ENCODE data around the gene ZNF384.

ZNF384 gene

DNA sequence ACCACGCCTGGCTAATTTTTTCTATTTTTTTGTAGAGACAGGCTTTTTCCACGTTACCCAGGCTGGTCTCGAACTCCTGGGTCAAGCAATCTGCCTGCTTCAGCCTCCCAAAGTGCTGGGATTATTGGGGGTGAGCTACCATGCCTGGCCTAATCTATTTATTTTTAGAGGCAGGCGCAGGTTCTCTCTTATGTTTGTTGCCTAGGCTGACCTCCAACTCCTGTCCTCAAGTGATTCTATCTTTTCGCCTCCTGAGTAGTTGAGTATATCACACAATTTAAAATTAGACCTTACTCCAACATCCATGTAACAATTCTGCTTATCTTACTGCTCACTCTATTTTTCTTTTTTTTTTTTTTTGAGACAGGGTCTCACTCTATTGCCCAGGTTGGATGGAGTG, 35.2 kb downstream of the ZNF384 start:
- H3K27me3 ChIP-seq (ENCODE audit: control insufficient read depth, insufficient read depth, low read length), result no peaks in the 10 kb centered on the region
- H3K27ac ChIP-seq (ENCODE audit: low read length), result no peak overlapping the region
- no peaks in the 10 kb centered on the region; the same call in 1 of the 2 replicates for H3K4me1 ChIP-seq (ENCODE audit: control insufficient read depth, insufficient read depth, low read length)
- no peak for DNase-seq (ENCODE audit: low read depth, low spot score)
- H3K4me3 ChIP-seq (ENCODE audit: low read length), result no peak overlapping the region
- no CpG with 5 or more reads among the region's 5 CpGs for WGBS (ENCODE audit: insufficient coverage, insufficient read length)
- no peaks in the 10 kb centered on the region for H3K9me3 ChIP-seq (ENCODE audit: control insufficient read depth, insufficient read depth, low read length)
- peaks cover 7% of the 10 kb centered on the region; the same call in 1 of the 2 replicates for H3K36me3 ChIP-seq (ENCODE audit: control insufficient read depth, insufficient read depth, low read length)

DNA sequence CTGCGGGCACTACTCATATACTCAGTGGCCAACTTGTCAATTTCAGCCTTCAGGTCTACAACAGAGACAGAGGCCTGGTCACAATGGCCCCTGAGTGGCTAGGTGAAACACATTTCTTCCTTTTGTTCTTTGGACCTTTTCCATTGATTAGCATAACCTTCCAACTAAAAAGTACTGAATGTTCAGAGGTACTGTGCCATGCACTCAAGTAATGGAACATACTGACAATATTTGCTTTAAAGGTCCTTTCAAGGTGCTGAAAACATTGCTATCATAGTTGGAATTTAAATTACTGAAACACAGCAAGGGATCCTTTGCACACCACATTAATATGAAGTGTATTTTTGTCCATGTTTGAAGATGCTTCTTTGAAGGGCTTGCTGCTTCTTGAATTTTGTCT, 35.8 kb downstream of the ZNF384 start:
- no peak for DNase-seq (ENCODE audit: low read depth, low spot score)
- Histone ChIP-seq H3K27ac (ENCODE audit: low read length) (no peak overlapping the region), H3K9me3 (ENCODE audit: control insufficient read depth, insufficient read depth, low read length) (no peaks in the 10 kb centered on the region), H3K27me3 (ENCODE audit: control insufficient read depth, insufficient read depth, low read length) (no peaks in the 10 kb centered on the region), H3K4me1 (ENCODE audit: control insufficient read depth, insufficient read depth, low read length) (no peaks in the 10 kb centered on the region; the same call in 1 of the 2 replicates), H3K4me3 (ENCODE audit: low read length) (no peak overlapping the region), H3K36me3 (ENCODE audit: control insufficient read depth, insufficient read depth, low read length) (peaks cover 7% of the 10 kb centered on the region; the same call in 1 of the 2 replicates)
- no CpG with 5 or more reads among the region's 1 CpG for WGBS (ENCODE audit: insufficient coverage, insufficient read length)

DNA sequence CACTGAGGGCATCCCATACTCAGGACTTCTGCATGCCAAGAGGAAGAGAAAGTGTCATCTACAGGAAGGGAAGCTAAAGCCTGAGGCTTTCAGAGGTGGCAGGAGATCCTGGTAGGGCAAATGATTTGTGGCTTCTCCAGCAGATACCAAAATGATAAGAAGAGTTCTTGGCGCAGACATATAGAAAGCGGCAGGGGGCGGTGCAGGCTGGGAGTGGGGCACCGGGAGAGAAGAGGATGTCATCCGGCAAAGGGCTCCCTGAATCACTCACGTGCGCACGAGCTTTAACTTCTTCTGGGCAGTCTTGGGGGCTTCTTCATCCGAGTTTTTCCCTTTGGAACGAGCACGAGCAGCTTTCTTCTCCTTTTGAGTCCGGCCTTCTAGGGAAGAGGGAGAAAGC, 36.8 kb downstream of the ZNF384 start:
- Histone ChIP-seq H3K36me3 (ENCODE audit: control insufficient read depth, insufficient read depth, low read length) (peaks cover 7% of the 10 kb centered on the region; the same call in 1 of the 2 replicates), H3K4me1 (ENCODE audit: control insufficient read depth, insufficient read depth, low read length) (no peaks in the 10 kb centered on the region; the same call in 1 of the 2 replicates), H3K9me3 (ENCODE audit: control insufficient read depth, insufficient read depth, low read length) (no peaks in the 10 kb centered on the region), H3K4me3 (ENCODE audit: low read length) (no peak overlapping the region), H3K27me3 (ENCODE audit: control insufficient read depth, insufficient read depth, low read length) (no peaks in the 10 kb centered on the region), H3K27ac (ENCODE audit: low read length) (no peak overlapping the region)
- DNase-seq (ENCODE audit: low read depth, low spot score), result no peak
- no CpG with 5 or more reads among the region's 12 CpGs for WGBS (ENCODE audit: insufficient coverage, insufficient read length)

DNA sequence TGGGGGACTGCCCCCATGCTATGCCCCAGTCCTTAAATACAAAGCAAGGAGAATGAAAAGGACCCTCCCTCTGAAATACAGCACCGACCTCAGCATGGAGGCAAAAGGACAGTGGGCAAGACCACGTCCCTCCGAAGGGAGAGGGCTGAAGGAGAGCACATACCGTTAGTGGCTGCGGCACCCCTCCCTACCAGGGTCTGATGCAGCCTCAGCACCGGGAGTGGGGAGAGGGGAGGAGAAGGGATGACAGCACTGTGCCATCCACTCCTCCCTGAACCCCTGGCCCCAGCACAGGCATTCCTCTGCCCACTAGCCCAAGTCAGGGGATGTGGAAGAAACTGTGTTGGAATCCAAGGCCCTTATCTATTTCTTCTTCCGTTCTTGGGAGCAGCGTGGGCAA, 38.3 kb downstream of the ZNF384 start:
- Histone ChIP-seq H3K4me3 (ENCODE audit: low read length) (no peak overlapping the region), H3K9me3 (ENCODE audit: control insufficient read depth, insufficient read depth, low read length) (no peaks in the 10 kb centered on the region), H3K27me3 (ENCODE audit: control insufficient read depth, insufficient read depth, low read length) (no peaks in the 10 kb centered on the region), H3K36me3 (ENCODE audit: control insufficient read depth, insufficient read depth, low read length) (peaks cover 7% of the 10 kb centered on the region; the same call in 1 of the 2 replicates), H3K27ac (ENCODE audit: low read length) (no peak overlapping the region), H3K4me1 (ENCODE audit: control insufficient read depth, insufficient read depth, low read length) (no peaks in the 10 kb centered on the region; the same call in 1 of the 2 replicates)
- no peak for DNase-seq (ENCODE audit: low read depth, low spot score)
- no CpG with 5 or more reads among the region's 8 CpGs for WGBS (ENCODE audit: insufficient coverage, insufficient read length)

DNA sequence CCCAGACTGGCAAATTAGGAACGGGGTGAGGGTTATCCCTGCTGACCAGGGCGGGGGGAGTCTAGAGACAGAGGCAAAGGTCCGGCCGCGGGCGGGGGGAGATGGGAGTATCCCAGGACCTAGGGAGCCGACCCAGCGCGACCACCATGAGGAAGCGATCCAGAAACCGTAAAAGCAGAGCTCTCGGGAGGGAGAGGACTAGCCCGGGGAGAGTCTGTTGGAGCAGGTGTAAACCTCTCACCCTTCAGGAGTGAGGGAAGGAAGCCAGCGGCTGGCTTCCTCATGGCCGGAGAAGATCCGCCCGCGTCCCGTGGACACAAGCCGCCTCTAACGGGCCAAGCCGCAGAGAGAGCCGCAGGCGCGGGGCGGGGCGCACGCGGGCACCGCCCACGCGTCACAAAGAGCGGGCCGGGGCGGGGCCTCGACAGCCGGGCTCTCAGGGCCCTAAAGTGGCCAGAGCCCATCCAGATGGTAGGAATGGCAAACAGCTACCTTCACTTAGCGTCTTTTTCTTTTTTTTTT, 42.0 kb downstream of the ZNF384 start, which contains the start of gene ACRBP:
TSS of gene ACRBP (minus strand) at position 350 of the 522 bp plus-strand sequence. CDS start at position 284, 66 bp downstream.
- DNase-seq (ENCODE audit: low read depth, low spot score), result peak; percentile 45
- WGBS (ENCODE audit: insufficient coverage, insufficient read length), result no CpG with 5 or more reads among the region's 38 CpGs
- Histone ChIP-seq H3K36me3 (ENCODE audit: control insufficient read depth, insufficient read depth, low read length) (peaks cover 5% of the 10 kb centered on the region; the same call in 1 of the 2 replicates), H3K4me1 (ENCODE audit: control insufficient read depth, insufficient read depth, low read length) (peaks cover 2% of the 10 kb centered on the region), H3K4me3 (ENCODE audit: low read length) (peak within 1 kb of the TSS; percentile 63; the same call in 1 of the 2 replicates), H3K27ac (ENCODE audit: low read length) (no peak within 1 kb of the TSS), H3K27me3 (ENCODE audit: control insufficient read depth, insufficient read depth, low read length) (no peaks in the 10 kb centered on the region), H3K9me3 (ENCODE audit: control insufficient read depth, insufficient read depth, low read length) (no peaks in the 10 kb centered on the region)

DNA sequence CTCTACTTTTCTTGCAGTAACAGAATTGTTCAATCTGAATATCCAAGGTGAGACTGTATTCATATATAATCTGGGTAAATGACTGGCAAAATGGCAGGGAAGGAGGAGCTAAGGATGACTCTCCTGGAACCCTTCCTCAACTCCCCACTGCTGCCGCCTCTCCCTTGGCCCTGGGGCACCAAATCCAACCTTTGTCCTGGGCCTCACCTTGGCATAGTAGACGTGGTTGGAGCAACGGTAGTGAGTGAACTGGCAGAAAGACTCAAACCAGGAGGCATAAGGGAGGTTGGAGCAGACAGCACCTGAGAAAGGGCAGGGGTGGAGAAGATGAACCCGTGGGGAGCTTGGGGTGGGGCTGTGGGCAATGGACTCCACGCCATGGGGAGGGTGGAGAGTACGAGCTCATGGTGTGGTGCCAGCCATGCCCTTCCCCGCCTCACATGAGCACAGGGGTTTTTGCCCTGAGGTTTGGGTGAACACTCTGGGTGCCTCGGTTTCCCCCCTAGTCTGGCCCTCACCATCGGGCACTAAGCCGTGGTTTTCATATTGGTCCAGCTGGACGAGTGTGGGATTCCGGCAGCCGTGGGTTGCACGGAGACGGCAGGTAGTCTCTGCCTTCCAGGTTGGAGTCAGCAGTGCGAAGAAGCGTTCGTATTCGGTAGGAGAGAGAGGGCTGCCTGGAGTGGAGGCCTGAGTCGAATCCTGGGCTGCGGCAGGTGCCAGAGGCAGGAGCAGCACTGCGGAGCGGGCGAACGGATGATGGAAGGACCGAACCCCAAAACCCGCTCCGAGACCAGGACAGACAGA, 42.7 kb downstream of the ZNF384 start:
- H3K9me3 ChIP-seq (ENCODE audit: control insufficient read depth, insufficient read depth, low read length), result no peaks in the 10 kb centered on the region
- H3K4me3 ChIP-seq (ENCODE audit: low read length), result peak overlapping the region; percentile 63; the same call in 1 of the 2 replicates
- H3K27me3 ChIP-seq (ENCODE audit: control insufficient read depth, insufficient read depth, low read length), result no peaks in the 10 kb centered on the region
- peaks cover 4% of the 10 kb centered on the region; the same call in 1 of the 2 replicates for H3K36me3 ChIP-seq (ENCODE audit: control insufficient read depth, insufficient read depth, low read length)
- DNase-seq (ENCODE audit: low read depth, low spot score), result no peak
- no peak overlapping the region for H3K27ac ChIP-seq (ENCODE audit: low read length)
- no CpG with 5 or more reads among the region's 28 CpGs for WGBS (ENCODE audit: insufficient coverage, insufficient read length)
- peaks cover 2% of the 10 kb centered on the region for H3K4me1 ChIP-seq (ENCODE audit: control insufficient read depth, insufficient read depth, low read length)

DNA sequence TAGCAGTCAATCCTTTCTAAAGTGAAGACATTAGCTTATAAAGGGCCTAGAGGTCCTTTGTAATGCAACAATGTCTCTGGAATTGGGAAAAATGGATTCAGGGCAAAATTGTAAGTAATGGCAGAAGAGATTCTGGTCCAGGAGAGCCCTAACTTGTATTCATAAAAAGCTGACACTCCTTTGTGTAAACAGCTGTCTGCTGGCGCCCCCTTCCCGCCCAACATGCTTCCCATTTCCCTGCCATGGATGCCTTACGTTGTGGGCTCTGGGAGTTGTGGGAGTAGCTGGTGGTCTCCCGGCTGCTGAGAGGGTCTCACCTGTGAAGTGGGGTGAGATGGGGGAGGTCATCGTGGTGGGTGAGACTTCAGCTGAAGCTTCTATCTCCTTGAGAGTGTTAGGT, 44.3 kb downstream of the ZNF384 start:
- Histone ChIP-seq H3K27me3 (ENCODE audit: control insufficient read depth, insufficient read depth, low read length) (no peaks in the 10 kb centered on the region), H3K4me3 (ENCODE audit: low read length) (no peak overlapping the region), H3K4me1 (ENCODE audit: control insufficient read depth, insufficient read depth, low read length) (peaks cover 2% of the 10 kb centered on the region; the same call in 1 of the 2 replicates), H3K36me3 (ENCODE audit: control insufficient read depth, insufficient read depth, low read length) (no peaks in the 10 kb centered on the region), H3K9me3 (ENCODE audit: control insufficient read depth, insufficient read depth, low read length) (no peaks in the 10 kb centered on the region), H3K27ac (ENCODE audit: low read length) (no peak overlapping the region)
- DNase-seq (ENCODE audit: low read depth, low spot score), result no peak
- no CpG with 5 or more reads among the region's 5 CpGs for WGBS (ENCODE audit: insufficient coverage, insufficient read length)

DNA sequence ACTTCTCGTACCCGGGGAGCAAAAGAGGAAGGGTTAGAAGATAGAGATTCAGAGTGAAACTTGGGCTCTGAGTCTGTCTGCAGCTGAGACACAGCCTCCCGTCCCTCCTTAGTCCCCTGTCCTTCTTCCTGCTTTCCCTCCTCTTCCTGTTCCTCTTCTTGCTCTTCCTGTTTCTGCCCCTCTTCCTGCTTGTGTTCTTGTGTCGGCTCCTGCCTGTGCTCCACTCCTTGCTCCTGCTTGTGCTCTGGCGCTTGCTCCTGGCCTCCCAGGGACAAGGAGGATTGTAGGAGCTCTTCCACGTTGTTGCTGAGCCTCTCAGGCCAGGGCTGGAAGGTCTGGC, 44.9 kb downstream of the ZNF384 start:
- H3K27me3 ChIP-seq (ENCODE audit: control insufficient read depth, insufficient read depth, low read length), result no peaks in the 10 kb centered on the region
- H3K4me1 ChIP-seq (ENCODE audit: control insufficient read depth, insufficient read depth, low read length), result peaks cover 2% of the 10 kb centered on the region; the same call in 1 of the 2 replicates
- H3K4me3 ChIP-seq (ENCODE audit: low read length), result no peak overlapping the region
- no peaks in the 10 kb centered on the region for H3K36me3 ChIP-seq (ENCODE audit: control insufficient read depth, insufficient read depth, low read length)
- no CpG with 5 or more reads among the region's 6 CpGs for WGBS (ENCODE audit: insufficient coverage, insufficient read length)
- H3K27ac ChIP-seq (ENCODE audit: low read length), result no peak overlapping the region
- DNase-seq (ENCODE audit: low read depth, low spot score), result no peak
- no peaks in the 10 kb centered on the region for H3K9me3 ChIP-seq (ENCODE audit: control insufficient read depth, insufficient read depth, low read length)

DNA sequence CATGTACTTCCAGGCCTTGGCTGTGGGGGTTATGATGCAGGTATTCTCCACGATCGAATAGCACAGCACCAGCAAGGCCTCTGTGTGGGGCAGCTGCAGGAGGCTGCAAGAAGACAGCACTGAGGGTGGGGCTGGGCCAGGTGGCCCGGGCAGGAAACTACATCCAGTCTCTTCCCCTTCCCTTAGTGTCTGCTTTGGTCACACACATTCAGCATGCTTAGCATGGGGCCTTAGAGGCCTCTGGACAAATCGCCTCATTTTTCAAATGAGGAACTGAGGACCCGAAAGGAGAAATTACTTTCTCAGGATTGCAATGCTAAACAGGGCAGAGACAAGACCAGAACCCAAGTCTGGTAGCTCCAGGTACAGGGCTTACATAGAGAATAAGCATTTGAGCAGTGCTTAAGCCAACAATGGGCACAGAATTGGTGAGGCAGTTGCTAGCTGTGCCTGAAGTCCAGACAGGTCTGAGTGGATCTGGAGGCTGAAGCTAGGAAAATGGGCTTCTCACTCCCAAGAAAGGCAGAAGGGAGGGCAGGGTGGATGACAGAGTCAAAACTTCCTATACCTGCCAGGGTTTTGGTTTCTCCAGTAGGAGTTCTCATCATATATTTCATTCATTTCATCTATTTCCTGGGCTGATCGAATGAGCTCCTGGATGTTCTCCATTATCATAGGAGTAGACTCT, 45.5 kb downstream of the ZNF384 start:
- H3K27ac ChIP-seq (ENCODE audit: low read length), result no peak overlapping the region
- no peak for DNase-seq (ENCODE audit: low read depth, low spot score)
- H3K9me3 ChIP-seq (ENCODE audit: control insufficient read depth, insufficient read depth, low read length), result no peaks in the 10 kb centered on the region
- peaks cover 2% of the 10 kb centered on the region; the same call in 1 of the 2 replicates for H3K4me1 ChIP-seq (ENCODE audit: control insufficient read depth, insufficient read depth, low read length)
- WGBS (ENCODE audit: insufficient coverage, insufficient read length), result no CpG with 5 or more reads among the region's 6 CpGs
- no peak overlapping the region for H3K4me3 ChIP-seq (ENCODE audit: low read length)
- no peaks in the 10 kb centered on the region for H3K27me3 ChIP-seq (ENCODE audit: control insufficient read depth, insufficient read depth, low read length)
- H3K36me3 ChIP-seq (ENCODE audit: control insufficient read depth, insufficient read depth, low read length), result no peaks in the 10 kb centered on the region

DNA sequence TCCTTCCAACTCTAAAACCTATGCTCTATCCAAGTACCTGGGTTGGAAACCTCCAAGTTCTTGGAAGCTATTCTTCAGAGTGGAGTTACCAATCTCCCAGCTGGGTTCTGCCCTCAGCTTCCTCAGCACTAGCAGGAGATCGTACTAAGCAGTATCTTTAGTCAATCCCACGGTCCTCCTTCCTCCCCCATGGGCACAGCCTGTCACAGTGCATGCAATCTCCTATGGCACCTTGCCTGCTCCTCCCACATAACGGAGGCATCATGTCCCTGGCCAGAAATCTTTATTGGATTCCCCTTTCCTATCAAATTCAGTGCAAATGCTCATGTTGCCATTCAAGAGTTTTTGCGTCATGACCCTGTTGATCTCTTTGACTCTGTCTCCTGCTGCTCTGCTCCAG, 48.0 kb downstream of the ZNF384 start:
- Histone ChIP-seq H3K27ac (ENCODE audit: low read length) (no peak overlapping the region), H3K4me1 (ENCODE audit: control insufficient read depth, insufficient read depth, low read length) (peaks cover 2% of the 10 kb centered on the region; the same call in 1 of the 2 replicates), H3K9me3 (ENCODE audit: control insufficient read depth, insufficient read depth, low read length) (no peaks in the 10 kb centered on the region), H3K36me3 (ENCODE audit: control insufficient read depth, insufficient read depth, low read length) (no peaks in the 10 kb centered on the region), H3K4me3 (ENCODE audit: low read length) (no peak overlapping the region), H3K27me3 (ENCODE audit: control insufficient read depth, insufficient read depth, low read length) (no peaks in the 10 kb centered on the region)
- WGBS (ENCODE audit: insufficient coverage, insufficient read length), result no CpG with 5 or more reads among the region's 4 CpGs
- DNase-seq (ENCODE audit: low read depth, low spot score), result no peak
